GM19463 (cell line): ENCODE data around the gene AVEN.
"Not testable (repeated sequence)": the region's sequence is repeated elsewhere in the genome, so short reads cannot be mapped to it uniquely, and the experiment has no call there.

Experiments used
- ATAC-seq: cut with Tn5 transposase; IDR thresholded peaks from one replicate; pipeline ENCODE4 v1.9.1; 2021; ENCODE audit warnings: mild to moderate bottlenecking, moderate library complexity; ENCODE audit not compliant: unreplicated experiment

AVEN gene

DNA sequence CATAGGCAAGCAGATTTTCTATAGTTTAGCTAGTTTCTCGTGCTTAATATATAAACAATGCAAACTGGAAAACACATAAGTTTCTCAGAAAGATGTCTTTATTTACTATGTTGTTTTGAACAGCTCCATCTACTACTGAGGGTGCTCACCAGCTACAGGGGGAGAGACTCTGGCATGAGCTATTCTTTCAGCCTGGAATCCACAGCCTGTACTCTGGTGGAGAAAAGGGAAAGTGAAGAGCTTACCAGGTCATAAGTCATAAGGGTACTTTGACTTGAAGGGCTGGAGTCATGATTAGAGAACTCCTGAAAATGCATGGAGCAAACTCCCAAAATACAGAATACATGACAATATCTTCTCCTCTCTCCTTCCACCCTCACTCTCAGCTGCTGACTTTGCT, 4.4 kb upstream of the AVEN start:
- ATAC-seq = no peak

DNA sequence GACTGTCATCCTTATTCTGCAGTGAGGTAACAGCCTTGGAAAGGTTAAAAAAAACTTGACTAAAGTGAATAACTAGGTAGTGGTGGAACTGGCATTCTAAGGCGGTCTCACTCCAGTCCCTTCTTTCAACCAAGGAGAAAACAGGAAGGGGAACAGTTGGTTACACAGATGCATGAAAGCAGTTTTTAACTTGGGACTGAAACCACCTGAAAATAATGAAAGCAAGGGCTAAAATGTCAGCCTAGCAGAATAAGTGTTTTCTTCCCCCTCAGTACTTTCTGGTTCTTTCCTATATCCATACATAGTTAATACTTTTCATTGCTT, 748 bp upstream of the AVEN start:
- no peak for ATAC-seq

DNA sequence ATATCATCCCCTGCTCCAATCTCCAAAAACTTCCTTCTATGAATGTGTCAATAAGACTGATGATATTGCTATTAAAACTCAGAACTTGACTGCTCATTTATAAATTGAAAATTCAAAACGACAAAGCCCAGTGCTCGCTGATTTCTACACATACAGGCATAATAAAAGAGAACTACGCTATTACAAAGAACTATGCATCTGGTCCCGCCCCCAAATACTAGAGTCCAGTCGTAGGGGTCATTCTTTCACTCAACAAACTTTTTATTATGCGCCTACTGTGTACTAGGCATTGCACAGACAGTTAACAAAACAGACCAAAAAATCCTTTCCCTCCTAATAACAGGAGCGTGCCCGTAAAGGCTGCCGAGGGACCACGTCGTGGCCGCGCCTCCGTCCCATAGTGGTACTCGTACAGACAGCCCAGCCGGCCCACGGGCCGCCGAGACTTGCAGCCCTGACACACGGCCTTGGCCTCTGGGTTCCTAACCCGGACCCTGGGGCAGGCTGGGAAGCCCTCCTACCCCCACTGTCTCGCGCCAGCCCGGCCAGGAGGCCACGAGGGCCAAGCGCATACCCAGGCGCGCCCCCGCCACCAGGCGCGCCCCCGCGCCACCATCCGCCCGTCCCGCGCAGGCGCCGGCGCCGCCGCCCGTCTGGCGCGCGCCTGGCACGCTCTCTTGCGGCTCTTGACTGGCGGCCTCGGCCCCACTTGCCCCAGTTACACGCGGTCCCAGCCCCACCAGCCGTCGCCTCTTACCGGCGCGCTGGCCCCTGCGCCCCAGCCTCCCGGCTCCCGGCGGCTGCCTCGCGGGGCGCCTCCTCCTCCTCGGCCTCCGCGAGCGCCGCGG, 757 bp downstream of the AVEN start:
- peak; percentile 74 for ATAC-seq

DNA sequence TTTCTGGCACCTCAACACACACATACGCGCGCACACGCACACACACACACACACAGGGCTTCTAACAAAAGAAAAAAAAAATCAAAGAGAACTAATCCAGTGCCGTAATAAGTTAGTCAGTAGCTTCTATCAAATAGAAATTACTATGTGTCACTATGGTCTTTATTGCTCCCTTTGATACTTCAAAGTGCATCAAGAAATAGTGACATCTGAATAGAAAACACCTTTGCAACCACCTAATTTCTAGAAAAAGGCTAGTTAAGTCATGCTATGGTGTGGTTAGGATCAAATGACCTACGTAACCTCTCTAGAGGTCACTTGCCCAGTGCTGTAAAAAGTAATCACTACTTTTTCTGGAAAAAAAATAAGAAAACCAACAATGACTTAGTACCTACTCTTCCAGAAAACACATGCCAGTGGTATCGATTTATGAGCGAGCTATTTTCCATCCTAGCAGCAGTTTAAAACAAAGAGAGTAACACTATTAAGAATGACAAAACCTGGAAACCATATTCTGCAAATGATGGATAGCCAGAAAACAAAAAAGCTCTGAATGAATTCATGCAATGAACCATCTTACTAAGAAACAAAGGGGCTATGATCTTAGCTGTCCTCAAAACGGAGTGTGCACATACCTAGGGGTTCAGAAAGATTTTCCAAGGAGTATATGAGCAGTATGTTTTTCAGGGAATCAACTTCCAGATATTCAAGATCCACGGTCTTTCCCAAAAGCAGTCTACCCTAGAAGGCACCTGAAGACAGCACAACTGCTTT, 6.8 kb downstream of the AVEN start:
- ATAC-seq = no peak

DNA sequence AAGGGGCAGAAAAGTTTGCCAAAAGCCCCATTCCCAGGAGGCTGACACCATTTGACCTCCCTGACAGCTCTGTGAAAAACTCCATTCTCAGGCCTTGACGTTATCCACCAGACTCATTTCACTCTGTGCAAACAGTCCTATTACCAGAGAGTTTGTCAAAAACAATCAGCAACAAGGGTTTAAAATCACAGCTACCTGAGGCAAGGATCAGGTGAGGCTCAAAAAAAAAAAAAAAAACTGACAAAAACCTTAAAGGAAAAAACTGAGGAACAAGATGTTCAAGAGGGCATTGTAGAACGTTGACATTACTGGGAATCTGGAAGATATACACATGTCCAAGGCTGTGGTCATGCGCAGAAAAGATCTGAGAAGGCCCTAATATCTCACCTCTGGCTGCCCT, 11.4 kb downstream of the AVEN start:
- ATAC-seq = no peak

DNA sequence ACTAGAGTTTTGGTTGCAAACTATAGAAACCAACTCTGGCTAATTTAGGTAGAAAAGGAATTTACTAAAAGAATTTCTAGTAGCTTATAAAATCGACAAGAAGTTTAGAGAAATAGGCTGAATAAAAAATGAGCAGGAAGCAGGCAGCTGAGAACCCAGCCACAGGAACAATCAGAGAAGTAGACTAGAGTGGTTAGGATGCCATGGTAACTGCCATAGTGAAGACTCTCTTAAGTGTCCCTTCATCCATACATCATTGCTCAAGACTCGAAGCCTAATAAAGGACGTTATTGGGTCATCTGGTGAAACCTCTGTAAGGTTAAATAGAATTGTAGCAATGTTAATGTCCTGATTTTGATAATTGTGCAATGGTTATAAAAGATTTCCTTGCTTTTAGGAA, 13.8 kb downstream of the AVEN start:
- ATAC-seq = no peak

DNA sequence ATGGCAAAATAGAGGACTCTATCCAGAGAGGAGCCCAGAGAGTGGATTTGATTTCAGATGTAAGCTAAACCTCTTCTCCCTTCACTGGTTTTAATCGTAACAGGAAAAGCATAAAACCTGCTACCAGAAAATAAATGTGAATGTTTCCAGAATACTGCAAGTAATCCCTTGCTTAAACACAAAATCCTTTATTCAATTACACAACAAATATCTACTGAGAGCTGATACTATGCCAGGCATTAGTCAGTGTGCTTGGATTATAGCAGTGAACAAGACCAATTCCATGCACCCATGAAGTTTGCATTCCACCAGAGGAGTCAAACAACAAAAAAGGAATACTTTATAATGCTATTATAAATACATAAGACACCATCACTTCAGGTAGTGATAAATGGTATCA, 15.1 kb downstream of the AVEN start:
- no peak for ATAC-seq

DNA sequence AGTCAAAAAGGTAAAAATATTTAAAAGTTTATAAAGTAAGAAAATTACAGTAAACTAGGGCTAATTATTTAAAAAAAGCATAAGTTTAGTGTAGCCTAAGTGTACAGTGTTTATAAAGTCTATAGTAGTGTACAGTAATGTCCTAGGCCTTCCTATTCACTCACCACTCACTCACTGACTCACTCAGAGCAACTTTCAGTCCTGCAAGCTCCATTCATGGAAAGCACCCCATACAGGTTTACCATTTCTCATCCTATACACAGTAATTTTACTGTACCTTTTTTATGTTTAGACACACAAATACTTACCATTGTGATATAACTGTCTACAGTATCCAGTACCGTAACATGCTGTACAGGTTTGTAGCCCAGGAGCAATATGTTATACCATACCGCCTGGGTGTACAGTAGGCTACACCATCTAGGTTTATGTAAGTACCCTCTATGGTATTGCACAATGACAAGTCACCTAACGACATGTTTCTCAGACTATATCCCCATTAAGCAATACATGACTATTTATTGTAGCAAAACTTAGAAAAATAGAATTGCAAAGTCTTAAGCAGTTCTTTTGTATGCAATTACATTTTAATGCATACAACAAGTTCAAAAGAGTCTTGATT, 19.5 kb downstream of the AVEN start:
- ATAC-seq = no peak

DNA sequence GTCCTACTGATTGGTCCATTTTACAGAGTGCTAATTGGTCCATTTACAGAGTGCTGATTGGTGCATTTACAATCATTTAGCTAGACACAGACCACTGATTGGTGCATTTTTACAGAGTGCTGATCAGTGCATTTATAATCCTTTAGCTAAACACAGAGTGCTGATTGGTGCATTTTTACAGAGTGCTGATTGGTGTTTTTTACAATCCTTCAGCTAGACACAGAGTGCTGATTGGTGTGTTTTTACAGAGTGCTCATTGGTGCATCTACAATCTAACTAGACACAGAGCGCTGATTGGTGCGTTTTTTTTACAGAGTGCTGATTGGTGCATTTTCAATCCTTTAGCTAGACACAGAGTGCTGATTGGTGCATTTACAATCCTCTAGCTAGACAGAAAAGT, 20.3 kb downstream of the AVEN start:
- ATAC-seq = not testable (repeated sequence)

DNA sequence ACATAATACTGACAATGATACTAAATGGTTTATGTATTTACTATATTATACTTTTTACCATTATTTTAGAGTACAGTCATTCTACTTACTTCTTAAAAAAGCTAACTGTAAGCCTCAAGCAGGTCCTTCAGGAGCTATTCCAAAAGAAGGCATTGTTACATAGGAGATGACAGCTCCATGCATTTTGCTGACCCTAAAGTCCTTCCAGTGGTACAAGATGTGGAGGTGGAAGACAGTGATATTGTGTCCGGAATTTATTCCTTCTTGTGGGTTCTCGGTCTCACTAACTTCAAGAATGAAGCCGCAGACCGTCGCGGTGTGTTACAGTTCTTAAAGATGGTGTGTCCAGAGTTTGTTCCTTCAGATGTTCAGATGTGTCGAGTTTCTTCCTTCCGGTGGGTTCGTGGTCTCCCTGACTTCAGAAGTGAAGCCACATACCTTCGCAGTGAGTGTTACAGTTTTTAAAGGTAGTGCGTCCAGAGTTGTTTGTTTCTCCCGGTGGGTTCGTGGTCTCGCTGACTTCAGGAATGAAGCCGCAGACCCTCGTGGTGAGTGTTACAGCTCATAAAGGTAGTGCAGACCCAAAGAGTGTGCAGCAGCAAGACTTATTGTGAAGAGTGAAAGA, 20.9 kb downstream of the AVEN start:
- ATAC-seq = no peak

DNA sequence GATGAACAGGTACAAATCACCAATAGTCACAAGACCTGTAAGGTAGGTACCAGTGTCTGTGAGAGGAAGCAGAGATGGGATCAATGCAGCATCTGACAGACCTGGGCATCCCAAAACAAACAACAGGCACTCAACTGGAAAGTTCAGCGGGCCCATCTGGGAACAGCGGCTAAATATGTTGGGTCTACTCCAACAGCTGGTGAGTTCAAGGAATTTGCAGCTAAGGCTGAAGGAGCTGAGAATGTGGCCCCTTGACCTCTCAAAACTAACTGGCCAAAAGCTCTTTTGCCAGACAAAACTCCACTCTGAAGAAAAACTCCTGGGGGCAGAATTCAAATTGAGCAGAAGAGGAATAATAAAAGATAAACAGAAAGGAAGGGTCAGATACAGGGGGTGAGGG, 24.4 kb downstream of the AVEN start:
- ATAC-seq = no peak

DNA sequence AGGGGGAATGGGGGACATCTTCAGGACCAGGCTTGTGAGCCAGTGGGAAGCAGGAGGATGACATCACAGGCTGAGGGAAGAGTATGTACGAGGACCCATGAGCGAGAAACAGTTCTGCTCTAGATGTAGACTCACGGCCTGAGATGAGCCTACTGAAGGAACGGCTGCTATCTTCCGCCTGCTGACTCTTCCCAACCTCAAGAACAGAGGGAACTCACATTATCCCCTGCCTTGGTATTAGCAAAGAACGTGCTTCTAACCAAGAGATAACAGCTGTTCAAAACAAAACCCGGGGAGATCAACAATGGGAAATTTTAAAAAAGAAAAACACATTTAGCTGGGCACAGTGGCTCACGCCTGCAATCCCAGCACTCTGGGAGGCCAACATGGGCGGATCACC, 25.3 kb downstream of the AVEN start:
- no peak for ATAC-seq

DNA sequence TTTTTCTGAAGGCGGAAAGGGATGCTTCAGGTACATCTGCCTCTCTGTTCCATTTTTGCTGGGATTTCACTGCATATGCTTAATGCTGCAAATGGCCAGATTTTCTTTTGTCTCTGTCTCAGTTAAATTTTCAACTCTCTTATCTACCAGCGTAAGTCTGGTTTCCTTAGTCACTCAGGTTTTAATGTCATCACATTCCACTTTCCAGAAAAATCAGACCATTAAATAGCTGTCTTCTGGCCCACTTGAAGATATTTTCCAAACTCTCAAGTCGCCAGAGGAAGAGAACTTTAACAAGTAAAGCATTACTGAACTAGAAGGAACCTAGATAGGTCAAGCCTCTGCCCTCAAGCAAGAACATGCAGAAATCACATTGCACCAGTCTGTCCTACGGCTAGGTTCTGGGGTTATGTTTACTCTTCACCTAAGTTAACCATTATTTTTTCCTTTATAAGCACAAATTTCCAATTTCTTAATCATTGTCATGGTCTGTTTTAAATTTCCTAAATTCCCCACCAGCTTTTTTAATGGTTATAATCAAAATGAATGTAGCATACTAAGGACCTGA, 26.5 kb downstream of the AVEN start:
- ATAC-seq = no peak

DNA sequence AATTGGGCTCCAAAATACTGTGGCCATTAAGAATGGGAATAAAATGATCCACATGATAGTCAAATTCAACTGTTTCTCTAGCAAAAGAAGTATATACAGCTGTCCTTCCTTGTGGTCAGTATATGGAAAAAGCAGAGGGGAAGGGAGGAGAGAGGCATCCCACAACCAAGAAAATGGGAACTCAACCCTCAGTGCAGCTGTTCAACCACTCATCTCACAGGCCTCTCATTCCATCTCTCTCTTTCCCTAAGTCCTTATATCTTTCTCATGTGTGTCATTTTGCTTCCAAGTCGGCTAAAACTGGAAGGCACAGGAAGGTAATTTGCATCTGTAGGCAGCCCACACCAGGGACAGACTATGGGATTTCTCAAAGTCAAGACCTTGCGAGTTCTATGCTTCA, 27.5 kb downstream of the AVEN start:
- ATAC-seq = no peak

DNA sequence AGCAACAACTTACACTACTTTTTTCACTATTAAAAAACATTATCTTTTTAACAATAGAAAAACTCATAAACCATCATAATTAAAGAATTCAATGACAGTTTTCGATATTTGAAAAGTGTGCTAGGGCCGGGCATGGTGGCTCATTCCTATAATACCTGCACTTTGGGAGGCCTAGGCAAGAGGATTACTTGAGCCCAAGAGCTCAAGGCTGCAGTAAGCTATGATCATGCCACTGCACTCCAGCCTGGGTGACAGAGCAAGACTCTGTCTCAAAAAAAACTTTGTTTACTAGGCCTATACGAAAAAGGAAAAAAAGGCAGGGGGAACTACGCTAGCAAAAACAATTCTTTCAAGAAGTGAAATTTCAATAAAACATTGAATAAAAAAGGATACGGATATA, 28.1 kb downstream of the AVEN start:
- ATAC-seq = no peak

DNA sequence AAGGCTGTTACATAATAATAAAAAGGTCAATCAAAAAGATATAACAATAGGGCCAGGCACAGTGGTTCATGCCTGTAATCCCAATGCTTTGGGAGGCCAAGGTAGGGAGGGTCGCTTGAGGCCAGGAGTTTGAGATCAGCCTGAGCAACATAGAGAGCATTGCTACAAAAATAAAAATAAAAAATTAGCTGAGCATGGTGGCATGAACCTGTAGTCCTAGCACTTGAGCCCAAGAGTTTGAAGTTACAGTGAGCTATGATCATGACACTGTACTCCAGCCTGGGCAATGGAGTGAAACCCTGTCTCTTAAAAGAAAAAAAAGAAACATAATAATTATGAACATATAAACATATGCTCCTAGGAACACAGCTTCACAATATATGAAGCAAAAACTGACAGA, 29.3 kb downstream of the AVEN start:
- no peak for ATAC-seq

DNA sequence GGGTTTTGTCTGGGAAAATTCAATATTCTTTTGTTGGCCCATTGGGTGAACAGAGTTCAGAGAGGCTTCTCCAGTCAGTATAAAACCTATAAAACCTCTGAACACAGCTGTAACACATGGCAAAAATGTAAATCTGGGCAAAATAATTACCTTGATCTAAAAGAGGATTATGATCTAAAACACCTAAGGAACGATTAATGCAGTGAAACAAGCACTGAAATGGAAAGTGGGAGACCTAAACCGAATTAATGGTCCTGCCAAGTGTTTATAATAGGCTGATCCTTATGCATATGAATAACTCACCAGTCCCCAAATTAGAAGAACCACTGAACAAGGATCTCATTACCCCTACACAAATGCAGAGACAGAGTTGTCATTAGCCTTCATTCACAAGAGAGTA, 32.6 kb downstream of the AVEN start:
- ATAC-seq = no peak

DNA sequence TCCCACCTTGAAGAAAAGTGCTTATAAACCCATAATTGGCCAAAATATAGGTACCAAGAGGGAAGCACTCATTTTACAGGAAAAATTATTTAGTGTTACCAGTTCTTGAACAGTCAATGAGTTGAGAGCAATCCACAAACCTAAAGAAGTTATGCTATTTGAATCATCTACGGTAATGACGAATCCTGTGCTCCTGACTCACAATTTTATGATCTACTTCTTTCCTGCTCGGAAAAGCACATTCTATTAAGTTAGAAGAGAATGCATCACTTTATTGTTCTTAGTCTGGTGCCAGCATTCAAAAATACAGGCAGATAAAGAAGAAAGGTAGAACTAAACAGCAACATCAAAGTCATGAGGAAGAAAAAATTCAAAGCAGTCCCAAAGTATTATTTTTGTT, 37.5 kb downstream of the AVEN start:
- ATAC-seq = no peak

DNA sequence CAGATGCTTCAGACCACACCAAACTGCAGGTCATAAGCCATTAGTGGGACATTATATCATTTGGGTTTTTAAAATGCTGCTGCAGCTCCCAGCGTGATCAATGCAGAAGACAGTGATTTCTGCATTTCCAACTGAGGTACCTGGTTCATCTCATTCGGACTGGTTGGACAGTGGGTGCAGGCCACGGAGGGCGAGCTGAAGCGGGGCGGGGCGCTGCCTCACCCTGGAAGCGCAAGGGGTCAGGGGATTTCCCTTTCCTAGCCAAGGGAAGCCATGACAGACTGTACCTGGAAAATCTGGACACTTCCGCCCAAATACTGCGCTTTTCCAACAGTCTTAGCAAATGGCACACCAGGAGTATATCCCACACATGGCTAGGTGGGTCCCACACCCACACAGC, 43.3 kb downstream of the AVEN start:
- not testable (repeated sequence) for ATAC-seq

DNA sequence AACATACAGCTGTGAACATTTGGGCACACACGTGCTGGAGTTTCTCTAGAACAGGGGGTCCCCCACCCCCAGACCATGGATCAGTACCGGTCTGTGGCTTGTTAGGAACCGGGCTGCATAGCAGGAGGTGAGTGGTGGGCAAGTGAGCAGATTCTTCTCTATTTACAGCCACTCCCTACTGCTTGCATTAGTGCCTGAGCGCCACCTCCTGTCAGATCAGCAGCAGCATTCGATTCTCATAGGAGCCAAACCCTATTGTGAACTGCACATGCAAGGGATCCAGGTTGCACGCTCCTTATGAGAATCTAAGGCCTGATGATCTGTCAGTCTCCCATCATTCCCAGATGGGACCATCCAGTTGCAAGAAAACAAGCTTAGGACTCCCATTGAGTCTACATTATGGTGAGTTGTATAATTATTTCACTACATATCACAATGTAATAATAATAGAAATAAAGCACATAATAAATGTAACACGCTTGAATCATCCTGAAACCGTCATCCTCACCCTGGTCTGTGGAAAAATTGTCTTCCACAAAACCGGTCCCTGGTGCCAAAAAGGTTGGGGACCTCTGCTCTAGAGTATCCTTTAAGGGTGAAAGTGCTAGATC, 44.9 kb downstream of the AVEN start:
- ATAC-seq = no peak

DNA sequence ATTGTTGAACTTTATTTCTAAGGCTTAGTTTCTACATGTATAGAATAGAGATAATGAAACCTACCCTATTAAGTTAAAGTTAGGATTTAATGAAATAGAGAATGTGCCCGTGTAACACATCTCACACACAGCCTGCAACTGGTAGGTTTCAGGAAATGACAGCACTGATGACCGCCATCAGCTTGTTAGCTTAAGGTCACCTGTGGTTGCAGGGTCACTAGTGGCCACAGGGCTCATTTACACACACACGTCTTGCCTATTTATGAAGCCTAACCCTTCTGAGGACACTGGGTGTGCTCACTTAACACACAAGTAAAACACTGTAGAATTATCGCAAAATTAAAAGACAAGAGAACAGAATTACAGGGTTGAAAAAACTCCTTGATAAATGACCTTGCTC, 50.6 kb downstream of the AVEN start:
- ATAC-seq = no peak
